Measurements from ENCODE around the gene TMEM132A.

The TMEM132A gene

DNA sequence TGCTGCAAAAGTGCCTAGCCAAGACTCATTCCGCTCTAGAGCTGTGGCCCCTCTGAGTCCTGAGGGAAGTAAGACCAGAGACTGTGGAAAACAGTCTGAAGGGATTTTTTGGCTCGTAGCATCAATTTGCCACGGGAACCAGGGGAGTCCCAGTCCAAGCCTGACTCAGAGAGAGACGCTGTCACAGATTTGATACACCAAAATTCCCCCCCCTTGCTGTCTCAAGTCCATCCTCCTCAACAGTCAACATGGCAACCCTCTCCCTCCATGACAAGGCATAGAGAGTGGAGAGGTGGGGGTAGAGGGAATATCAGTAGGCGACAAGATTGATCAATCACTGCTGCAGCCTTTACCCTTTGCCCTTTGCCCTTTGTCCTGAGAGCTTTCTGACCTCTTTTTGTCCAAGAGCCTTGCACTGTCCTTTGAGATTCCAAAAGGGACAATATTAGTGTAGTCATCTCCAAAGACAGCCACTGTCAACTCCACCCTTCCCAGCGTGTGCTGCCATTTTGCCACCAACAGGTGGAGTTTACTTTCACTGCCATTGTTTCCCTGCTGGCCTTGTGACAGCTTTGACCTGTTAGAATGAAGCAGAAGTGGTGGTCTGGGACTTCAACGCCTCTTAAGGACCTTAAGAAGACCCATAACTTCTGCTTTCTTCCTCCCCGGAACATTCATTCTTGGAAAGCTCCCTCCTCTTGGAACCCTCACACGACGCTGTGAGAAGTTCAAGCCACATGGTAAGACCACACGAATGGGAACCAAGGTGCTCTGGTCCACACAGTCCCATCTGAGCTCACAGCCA is 20.4 kb downstream of the TMEM132A start:
- H2AFZ ChIP-seq (ENCODE audit: low read depth, low read length), result no peak overlapping the region
- ATAC-seq (ENCODE audit: insufficient read depth, low read depth) (no peak), DNase-seq (no peak)
- H3K27ac ChIP-seq (ENCODE audit: low read length), result no peak overlapping the region
- no peak overlapping the region for H3K9ac ChIP-seq (ENCODE audit: low read depth, low read length)
- H3K4me3 ChIP-seq (ENCODE audit: low read depth in 1 of 2, low read length in 2 of 2), result no peak overlapping the region
- no peak overlapping the region for H3K4me2 ChIP-seq (ENCODE audit: insufficient read depth, low read length)
- TF ChIP-seq, protein P1, sequence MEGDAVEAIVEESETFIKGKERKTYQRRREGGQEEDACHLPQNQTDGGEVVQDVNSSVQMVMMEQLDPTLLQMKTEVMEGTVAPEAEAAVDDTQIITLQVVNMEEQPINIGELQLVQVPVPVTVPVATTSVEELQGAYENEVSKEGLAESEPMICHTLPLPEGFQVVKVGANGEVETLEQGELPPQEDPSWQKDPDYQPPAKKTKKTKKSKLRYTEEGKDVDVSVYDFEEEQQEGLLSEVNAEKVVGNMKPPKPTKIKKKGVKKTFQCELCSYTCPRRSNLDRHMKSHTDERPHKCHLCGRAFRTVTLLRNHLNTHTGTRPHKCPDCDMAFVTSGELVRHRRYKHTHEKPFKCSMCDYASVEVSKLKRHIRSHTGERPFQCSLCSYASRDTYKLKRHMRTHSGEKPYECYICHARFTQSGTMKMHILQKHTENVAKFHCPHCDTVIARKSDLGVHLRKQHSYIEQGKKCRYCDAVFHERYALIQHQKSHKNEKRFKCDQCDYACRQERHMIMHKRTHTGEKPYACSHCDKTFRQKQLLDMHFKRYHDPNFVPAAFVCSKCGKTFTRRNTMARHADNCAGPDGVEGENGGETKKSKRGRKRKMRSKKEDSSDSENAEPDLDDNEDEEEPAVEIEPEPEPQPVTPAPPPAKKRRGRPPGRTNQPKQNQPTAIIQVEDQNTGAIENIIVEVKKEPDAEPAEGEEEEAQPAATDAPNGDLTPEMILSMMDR (IDR thresholded peaks at IDR 0.05; ENCODE audit: borderline replicate concordance, extremely low read depth, low read length, poor library complexity, severe bottlenecking), result peak; percentile 35
- no peak for TF ChIP-seq EZH2 (IDR thresholded peaks at IDR 0.05; ENCODE audit: borderline replicate concordance, low read depth, low read length, severe bottlenecking)
- no peaks in the 10 kb centered on the region for H3K36me3 ChIP-seq (ENCODE audit: insufficient read depth, low read length)
- no peaks in the 10 kb centered on the region for H3K9me3 ChIP-seq (ENCODE audit: insufficient read depth, low read length, severe bottlenecking)
- H3K4me1 ChIP-seq (ENCODE audit: insufficient read depth, low read length), result no peaks in the 10 kb centered on the region
- no peaks in the 10 kb centered on the region for H3K27me3 ChIP-seq (ENCODE audit: insufficient read depth, low read length, poor library complexity)
- H4K20me1 ChIP-seq (ENCODE audit: insufficient read depth, low read length), result no peaks in the 10 kb centered on the region
- no peaks in the 10 kb centered on the region for H3K79me2 ChIP-seq (ENCODE audit: insufficient read depth, low read length)

DNA sequence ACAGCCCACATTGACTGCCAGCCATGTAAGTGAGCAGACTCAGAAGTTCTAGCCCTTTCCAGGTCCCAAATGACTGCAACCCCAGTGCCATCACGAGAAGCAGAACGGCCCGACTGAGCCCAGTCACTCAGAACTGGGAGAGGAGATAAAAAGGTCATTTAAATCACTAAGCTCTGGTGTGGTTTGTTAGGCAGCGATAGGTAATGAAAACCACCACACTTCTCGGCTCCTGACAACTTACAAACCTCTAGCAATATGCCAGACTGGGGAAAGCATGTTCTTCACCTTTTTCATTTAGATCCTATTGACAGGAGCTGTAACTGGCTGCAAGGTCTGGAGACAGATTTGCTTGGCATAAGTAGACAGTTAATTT is 21.0 kb downstream of the TMEM132A start:
- no peaks in the 10 kb centered on the region for H4K20me1 ChIP-seq (ENCODE audit: insufficient read depth, low read length)
- H3K4me2 ChIP-seq (ENCODE audit: insufficient read depth, low read length), result no peak overlapping the region
- no peak for ATAC-seq (ENCODE audit: insufficient read depth, low read depth)

DNA sequence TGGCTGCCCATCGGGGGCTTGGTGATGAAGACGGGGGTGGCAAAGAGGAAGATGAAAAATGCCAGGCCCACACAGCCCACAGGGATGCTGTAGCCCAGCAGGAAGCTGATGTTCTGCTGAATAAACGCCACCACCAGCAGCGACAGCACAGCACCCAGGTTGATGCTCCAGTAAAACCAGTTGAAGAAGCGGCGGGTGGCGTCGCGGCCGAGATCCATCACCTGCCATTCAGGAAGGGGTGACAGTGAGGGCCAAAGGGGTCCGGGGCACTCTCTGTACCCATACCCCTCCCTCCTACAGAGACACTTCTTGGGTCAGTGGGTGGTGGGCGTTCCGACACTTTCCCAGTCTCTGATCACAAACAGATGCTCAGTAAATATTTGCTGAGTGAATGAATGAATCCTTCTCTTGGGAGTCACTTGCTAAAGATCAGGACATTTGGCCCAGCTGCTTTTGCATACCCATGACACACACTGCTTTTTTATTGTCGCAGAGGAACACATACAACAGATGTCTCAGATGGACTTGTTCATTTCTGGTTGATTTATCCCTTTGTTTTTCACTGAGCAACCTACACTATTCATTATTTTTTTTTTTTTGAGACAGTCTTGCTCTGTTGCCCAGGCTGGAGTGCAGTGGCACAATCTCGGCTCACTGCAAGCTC is 22.5 kb downstream of the TMEM132A start:
- Histone ChIP-seq H3K4me3 (ENCODE audit: low read depth in 1 of 2, low read length in 2 of 2) (no peak overlapping the region), H3K9me3 (ENCODE audit: insufficient read depth, low read length, severe bottlenecking) (no peaks in the 10 kb centered on the region), H2AFZ (ENCODE audit: low read depth, low read length) (no peak overlapping the region), H3K79me2 (ENCODE audit: insufficient read depth, low read length) (no peaks in the 10 kb centered on the region), H3K4me1 (ENCODE audit: insufficient read depth, low read length) (no peaks in the 10 kb centered on the region), H3K4me2 (ENCODE audit: insufficient read depth, low read length) (no peak overlapping the region), H4K20me1 (ENCODE audit: insufficient read depth, low read length) (no peaks in the 10 kb centered on the region), H3K27me3 (ENCODE audit: insufficient read depth, low read length, poor library complexity) (no peaks in the 10 kb centered on the region), H3K36me3 (ENCODE audit: insufficient read depth, low read length) (no peaks in the 10 kb centered on the region), H3K27ac (ENCODE audit: low read length) (no peak overlapping the region), H3K9ac (ENCODE audit: low read depth, low read length) (no peak overlapping the region)
- no peak for DNase-seq
- ATAC-seq (ENCODE audit: insufficient read depth, low read depth), result no peak
- TF ChIP-seq, protein P1 (IDR thresholded peaks at IDR 0.05; ENCODE audit: borderline replicate concordance, extremely low read depth, low read length, poor library complexity, severe bottlenecking), result no peak
- no peak for TF ChIP-seq EZH2 (IDR thresholded peaks at IDR 0.05; ENCODE audit: borderline replicate concordance, low read depth, low read length, severe bottlenecking)

More for the DNA sequence above, 21.0 kb downstream of the TMEM132A start:
- no peak overlapping the region for H3K27ac ChIP-seq (ENCODE audit: low read length)
- no peak for DNase-seq
- H3K36me3 ChIP-seq (ENCODE audit: insufficient read depth, low read length), result no peaks in the 10 kb centered on the region
- no peaks in the 10 kb centered on the region for H3K27me3 ChIP-seq (ENCODE audit: insufficient read depth, low read length, poor library complexity)
- TF ChIP-seq EZH2 (IDR thresholded peaks at IDR 0.05; ENCODE audit: borderline replicate concordance, low read depth, low read length, severe bottlenecking), result no peak
- TF ChIP-seq, protein P1 (IDR thresholded peaks at IDR 0.05; ENCODE audit: borderline replicate concordance, extremely low read depth, low read length, poor library complexity, severe bottlenecking), result no peak
- H3K9ac ChIP-seq (ENCODE audit: low read depth, low read length), result no peak overlapping the region
- no peaks in the 10 kb centered on the region for H3K9me3 ChIP-seq (ENCODE audit: insufficient read depth, low read length, severe bottlenecking)
- no peak overlapping the region for H2AFZ ChIP-seq (ENCODE audit: low read depth, low read length)
- H3K79me2 ChIP-seq (ENCODE audit: insufficient read depth, low read length), result no peaks in the 10 kb centered on the region
- H3K4me3 ChIP-seq (ENCODE audit: low read depth in 1 of 2, low read length in 2 of 2), result no peak overlapping the region
- H3K4me1 ChIP-seq (ENCODE audit: insufficient read depth, low read length), result no peaks in the 10 kb centered on the region

All from DND-41 (cell line).